SK-N-SH treated with all-trans-retinoic acid at 6 μM for 48 hours (cell line): ENCODE results near the gene TNIK.

ENCODE experiments used
- ARNTL ChIP-seq: fragments of 450-650 bp; formaldehyde crosslinking; IDR thresholded peaks from 2 replicates; pipeline ENCODE4 v1.5.0; 2020; ENCODE audit warnings: low read depth, mild to moderate bottlenecking, moderate library complexity, borderline replicate concordance
- BACH2 ChIP-seq: fragments of 250-450 bp; sonication (Bioruptor Pico); IDR thresholded peaks from 2 replicates; pipeline ENCODE4 v1.9.0; 2021; ENCODE audit warnings: mild to moderate bottlenecking, borderline replicate concordance
- ESRRG ChIP-seq: fragments of 250-450 bp; sonication (Bioruptor Pico); IDR thresholded peaks from 2 replicates; pipeline ENCODE4 v1.6.1; 2021; ENCODE audit warnings: mild to moderate bottlenecking
- GLIS3 ChIP-seq: fragments of 250-450 bp; sonication (Bioruptor Pico); IDR thresholded peaks from 2 replicates; pipeline ENCODE4 v1.5.0; 2020; ENCODE audit warnings: mild to moderate bottlenecking, moderate library complexity
- ISL1 ChIP-seq: fragments of 250-450 bp; sonication (Bioruptor Pico); IDR thresholded peaks from 2 replicates; pipeline ENCODE4 v2.1.2; 2022; ENCODE audit warnings: mild to moderate bottlenecking, moderate library complexity
- PATZ1 ChIP-seq: fragments of 250-450 bp; sonication (Bioruptor Pico); IDR thresholded peaks from 2 replicates; pipeline ENCODE4 v1.8.0; 2020; ENCODE audit warnings: mild to moderate bottlenecking, moderate library complexity, borderline replicate concordance
- PPARA ChIP-seq: fragments of 250-450 bp; sonication (Bioruptor Pico); IDR thresholded peaks from 2 replicates; pipeline ENCODE4 v1.5.0; 2020; ENCODE audit warnings: mild to moderate bottlenecking, borderline replicate concordance
- TCF4 ChIP-seq: fragments of 250-450 bp; sonication (Bioruptor Pico); IDR thresholded peaks from 2 replicates; pipeline ENCODE4 v1.8.0; 2021; ENCODE audit warnings: mild to moderate bottlenecking, moderate library complexity, borderline replicate concordance
- ZFP30 ChIP-seq: fragments of 450-650 bp; formaldehyde crosslinking; IDR thresholded peaks from 2 replicates; pipeline ENCODE4 v1.5.0; 2022; ENCODE audit warnings: mild to moderate bottlenecking, moderate library complexity
- ZNF565 ChIP-seq: fragments of 450-650 bp; formaldehyde crosslinking; conservative IDR thresholded peaks from 2 replicates; pipeline ENCODE4 v1.5.0; 2020; ENCODE audit warnings: low read depth, mild to moderate bottlenecking, moderate library complexity
- ZNF70 ChIP-seq: fragments of 450-650 bp; formaldehyde crosslinking; IDR thresholded peaks from 2 replicates; pipeline ENCODE4 v1.5.0; 2020; ENCODE audit warnings: mild to moderate bottlenecking, moderate library complexity
- ZNF8 ChIP-seq: fragments of 450-650 bp; formaldehyde crosslinking; IDR thresholded peaks from 2 replicates; pipeline ENCODE4 v1.5.0; 2020; ENCODE audit warnings: mild to moderate bottlenecking, moderate library complexity
- TF ChIP-seq, protein P1 (sequence below): fragments of 250-450 bp; sonication (Bioruptor Pico); IDR thresholded peaks from 2 replicates; pipeline ENCODE4 v1.8.0; 2021; ENCODE audit warnings: low read depth, mild to moderate bottlenecking, moderate library complexity, borderline replicate concordance

GRCh38 chr3:171452328-171452727 lies 7.9 kb downstream of the TNIK start:
- TF ChIP-seq PATZ1 (CRISPR knock-in tag) (no peak), ZNF70 (CRISPR knock-in tag) (no peak), BACH2 (no peak), GLIS3 (CRISPR knock-in tag) (no peak), ESRRG (CRISPR knock-in tag) (no peak), ZFP30 (no peak), ISL1 (CRISPR knock-in tag) (no peak), TCF4 (CRISPR knock-in tag) (no peak), ZNF565 (no peak), PPARA (CRISPR knock-in tag) (no peak), ZNF8 (CRISPR knock-in tag) (no peak), ARNTL (CRISPR knock-in tag) (no peak)
- TF ChIP-seq, protein P1, sequence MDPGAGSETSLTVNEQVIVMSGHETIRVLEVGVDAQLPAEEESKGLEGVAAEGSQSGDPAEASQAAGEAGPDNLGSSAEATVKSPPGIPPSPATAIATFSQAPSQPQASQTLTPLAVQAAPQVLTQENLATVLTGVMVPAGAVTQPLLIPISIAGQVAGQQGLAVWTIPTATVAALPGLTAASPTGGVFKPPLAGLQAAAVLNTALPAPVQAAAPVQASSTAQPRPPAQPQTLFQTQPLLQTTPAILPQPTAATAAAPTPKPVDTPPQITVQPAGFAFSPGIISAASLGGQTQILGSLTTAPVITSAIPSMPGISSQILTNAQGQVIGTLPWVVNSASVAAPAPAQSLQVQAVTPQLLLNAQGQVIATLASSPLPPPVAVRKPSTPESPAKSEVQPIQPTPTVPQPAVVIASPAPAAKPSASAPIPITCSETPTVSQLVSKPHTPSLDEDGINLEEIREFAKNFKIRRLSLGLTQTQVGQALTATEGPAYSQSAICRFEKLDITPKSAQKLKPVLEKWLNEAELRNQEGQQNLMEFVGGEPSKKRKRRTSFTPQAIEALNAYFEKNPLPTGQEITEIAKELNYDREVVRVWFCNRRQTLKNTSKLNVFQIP (CRISPR knock-in tag), result no peak
